ENCODE results near the gene ADCY5.
A peak's percentile ranks its signal among the peaks of the same experiment; 100 is the strongest.

Gene ADCY5

GRCh38 chr3:123337948-123338619 lies 110.8 kb downstream of the ADCY5 start:
- no peak for DNase-seq

- DNase-seq, result no peak
Observed at GRCh38 chr3:123337226-123337625, 111.7 kb downstream of the ADCY5 start.

GRCh38 chr3:123336441-123336851 lies 112.4 kb downstream of the ADCY5 start:
- DNase-seq, result no peak

- no peak for DNase-seq
Observed at GRCh38 chr3:123336001-123336400, 112.9 kb downstream of the ADCY5 start.

GRCh38 chr3:123335007-123335670 lies 113.8 kb downstream of the ADCY5 start:
- no peak for DNase-seq

GRCh38 chr3:123334056-123334455 lies 114.8 kb downstream of the ADCY5 start:
- no peak for DNase-seq

- DNase-seq, result no peak
Observed at GRCh38 chr3:123333401-123333800, 115.5 kb downstream of the ADCY5 start.

GRCh38 chr3:123332124-123332641 lies 116.7 kb downstream of the ADCY5 start:
- DNase-seq, result no peak

GRCh38 chr3:123331651-123332050 lies 117.2 kb downstream of the ADCY5 start:
- DNase-seq, result no peak

- no peak for DNase-seq
Observed at GRCh38 chr3:123331006-123331405, 117.9 kb downstream of the ADCY5 start.

GRCh38 chr3:123330441-123330991 lies 118.4 kb downstream of the ADCY5 start:
- DNase-seq, result no peak

- DNase-seq, result no peak
Observed at GRCh38 chr3:123329636-123330340, 119.1 kb downstream of the ADCY5 start.

- DNase-seq, result peak; percentile 71 to 79
Observed at GRCh38 chr3:123328851-123329635, 119.8 kb downstream of the ADCY5 start.

GRCh38 chr3:123327956-123328850 lies 120.7 kb downstream of the ADCY5 start:
- no peak for DNase-seq

GRCh38 chr3:123327480-123327879 lies 121.4 kb downstream of the ADCY5 start:
- no peak for DNase-seq

GRCh38 chr3:123326531-123326930 lies 122.4 kb downstream of the ADCY5 start:
- no peak for DNase-seq

GRCh38 chr3:123325766-123326256 lies 123.1 kb downstream of the ADCY5 start:
- DNase-seq, result no peak

- DNase-seq, result no peak
Observed at GRCh38 chr3:123324880-123325765, 123.8 kb downstream of the ADCY5 start.

GRCh38 chr3:123323781-123324180 lies 125.1 kb downstream of the ADCY5 start:
- no peak for DNase-seq

- no peak for DNase-seq
Observed at GRCh38 chr3:123322866-123323265, 126.0 kb downstream of the ADCY5 start.

Data from NCI-H2081 (cell line).